HG03045 (cell line): ENCODE data around the gene TEKTIP1.
"Not testable (repeated sequence)": the region's sequence is repeated elsewhere in the genome, so short reads cannot be mapped to it uniquely, and the experiment has no call there.

ENCODE experiments used
- ATAC-seq: cut with Tn5 transposase; IDR thresholded peaks from one replicate; pipeline ENCODE4 v1.9.1; 2021; ENCODE audit warnings: mild to moderate bottlenecking, moderate library complexity; ENCODE audit not compliant: unreplicated experiment

The TEKTIP1 gene

DNA sequence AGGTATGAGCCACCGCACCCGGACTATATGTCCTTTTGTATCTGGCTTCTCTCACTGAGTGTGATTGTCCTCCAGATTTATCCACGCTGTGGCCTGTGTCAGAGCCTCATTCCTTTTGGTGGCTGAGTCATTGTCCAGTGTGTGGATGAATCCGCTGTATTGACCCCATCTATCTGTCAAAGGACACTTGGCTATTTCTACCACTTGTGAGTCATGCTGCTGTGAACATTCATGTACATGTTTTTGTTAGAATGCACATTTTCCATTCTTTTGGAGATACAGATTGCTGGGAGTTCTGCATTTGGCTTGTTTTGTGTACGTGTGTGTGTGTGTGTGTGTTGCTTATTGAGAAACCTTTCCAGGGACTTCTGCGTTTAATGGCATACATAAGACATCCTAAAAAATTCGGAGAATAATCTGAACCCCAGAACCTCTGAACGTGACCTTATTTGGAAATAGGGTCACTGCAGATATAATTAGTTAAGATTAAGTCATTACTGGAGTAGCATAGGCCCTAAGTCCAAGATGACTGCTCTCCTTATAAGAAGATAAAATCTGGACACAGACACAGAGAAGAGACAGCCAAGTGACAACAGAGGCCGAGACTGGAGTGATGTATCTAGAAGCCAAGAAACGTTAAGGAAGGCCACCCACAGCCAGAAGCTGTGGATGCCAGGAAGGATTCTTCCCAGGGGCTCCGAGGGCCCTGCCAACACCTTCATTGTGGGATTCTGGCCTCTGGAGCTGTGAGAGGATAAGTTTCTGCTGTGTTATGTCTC, 41.4 kb downstream of the TEKTIP1 start:
- no peak for ATAC-seq

DNA sequence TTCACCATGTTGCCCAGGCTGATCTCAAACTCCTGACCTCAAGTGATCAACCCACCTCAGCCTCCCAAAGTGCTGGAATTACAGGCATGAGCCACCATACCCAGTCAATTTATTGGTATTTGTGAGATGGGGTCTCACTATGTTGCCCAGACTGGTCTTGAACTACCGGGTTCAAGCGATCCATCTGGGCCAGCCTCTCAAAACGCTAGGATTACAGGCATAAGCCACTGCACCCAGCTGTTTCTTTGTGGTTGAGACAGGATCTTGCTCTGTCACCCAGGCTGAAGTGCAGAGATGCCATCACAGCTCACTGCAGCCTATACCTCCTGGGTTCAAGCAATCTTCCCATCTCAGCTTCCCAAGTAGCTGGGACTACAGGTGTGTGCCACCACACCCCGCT, 42.8 kb downstream of the TEKTIP1 start:
- ATAC-seq: not testable (repeated sequence)

DNA sequence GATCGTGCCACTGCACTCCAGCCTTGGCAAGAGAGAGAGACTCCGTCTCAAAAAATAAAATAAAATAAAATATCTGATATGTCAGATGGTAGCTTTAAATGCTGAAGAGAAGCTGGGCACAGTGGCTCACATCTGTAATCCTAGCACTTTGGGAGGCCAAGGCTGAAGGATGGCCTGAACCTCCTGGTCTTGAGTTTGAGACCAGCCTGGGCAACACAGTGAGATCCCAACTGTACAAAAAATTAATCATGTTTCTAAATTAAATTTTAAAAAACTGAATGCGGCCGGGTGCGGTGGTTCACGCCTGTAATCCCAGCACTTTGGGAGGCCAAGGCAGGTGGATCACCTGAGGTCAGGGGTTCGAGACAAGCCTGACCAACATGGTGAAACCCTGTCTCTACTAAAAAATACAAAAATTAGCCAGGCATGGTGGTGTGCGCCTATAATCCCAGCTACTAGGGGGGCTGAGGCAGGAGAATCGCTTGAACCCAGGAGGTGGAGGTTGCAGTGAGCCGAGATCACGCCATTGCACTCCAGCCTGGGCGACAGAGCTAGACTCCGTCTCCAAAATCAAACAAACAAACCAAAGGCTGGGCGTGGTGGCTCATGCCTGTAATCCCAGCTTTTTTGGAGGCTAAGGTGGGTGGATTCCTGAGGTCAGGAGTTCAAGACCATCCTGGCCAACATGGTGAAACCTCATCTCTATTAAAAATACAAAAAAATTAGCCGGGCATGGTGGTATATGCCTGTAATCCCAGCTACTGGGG, 45.2 kb downstream of the TEKTIP1 start:
- not testable (repeated sequence) for ATAC-seq

DNA sequence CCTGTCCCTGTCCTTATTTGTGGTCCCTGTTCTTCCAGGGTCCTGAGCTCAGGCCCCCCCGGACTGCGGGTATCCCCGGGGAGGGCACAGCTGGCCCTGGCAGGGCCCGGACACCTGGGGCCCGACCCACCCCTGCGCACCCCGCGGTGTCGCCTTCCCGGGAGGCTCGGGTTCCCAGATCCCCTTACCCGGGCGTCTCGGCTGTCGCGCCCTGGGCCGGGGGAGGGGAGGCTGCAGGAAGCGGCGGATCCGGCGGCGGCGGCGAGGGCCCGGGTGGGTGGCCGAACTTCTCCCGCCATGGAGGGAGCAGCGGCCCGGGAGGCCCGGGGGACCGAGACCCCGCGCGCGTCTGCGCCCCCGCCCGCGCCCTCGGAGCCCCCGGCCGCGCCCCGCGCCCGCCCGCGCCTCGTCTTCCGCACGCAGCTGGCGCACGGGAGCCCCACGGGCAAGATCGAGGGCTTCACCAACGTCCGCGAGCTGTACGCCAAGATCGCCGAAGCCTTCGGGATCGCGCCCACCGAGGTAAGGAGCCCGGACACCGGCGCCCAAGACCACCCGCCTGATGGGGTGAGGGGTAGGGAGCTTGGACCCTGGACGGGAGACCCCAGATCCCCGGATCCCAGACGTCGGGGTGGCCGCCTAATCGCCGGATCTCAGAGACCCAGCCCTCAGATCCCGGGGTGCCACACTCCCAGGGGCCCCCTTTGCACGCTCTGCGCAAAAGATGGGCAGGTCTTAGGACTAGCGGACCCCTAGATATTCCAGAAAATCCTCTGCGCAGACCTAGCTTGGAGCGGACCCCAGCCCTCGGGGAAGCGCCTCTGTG, 46.5 kb downstream of the TEKTIP1 start, which contains the start of gene GIPC3:
TSS of gene GIPC3 (plus strand) at position 178 of the 826 bp plus-strand sequence. CDS start at position 298, 120 bp downstream.
- no peak for ATAC-seq

DNA sequence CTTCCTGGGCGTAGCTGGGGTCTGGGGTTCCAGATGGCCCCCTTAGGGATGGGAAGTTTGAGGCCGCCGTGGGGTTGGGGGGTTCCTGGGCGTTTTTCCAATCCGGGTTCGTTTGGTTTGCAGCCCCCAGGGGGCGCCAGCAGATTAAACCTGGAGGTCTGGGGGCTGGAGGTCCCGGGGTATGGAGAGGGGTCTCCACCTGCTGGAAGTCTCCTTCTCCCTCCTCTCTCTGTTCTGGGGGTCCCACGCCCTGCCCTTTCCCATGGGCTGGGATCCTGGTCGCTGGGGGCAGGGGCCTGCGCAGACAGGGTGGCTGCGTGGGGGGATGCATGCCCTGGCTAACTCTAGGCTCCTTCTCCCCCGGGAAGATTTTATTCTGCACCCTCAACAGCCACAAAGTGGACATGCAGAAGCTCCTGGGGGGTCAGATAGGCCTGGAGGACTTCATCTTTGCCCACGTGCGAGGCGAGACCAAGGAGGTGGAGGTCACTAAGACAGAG, 47.2 kb downstream of the TEKTIP1 start:
- no peak for ATAC-seq

DNA sequence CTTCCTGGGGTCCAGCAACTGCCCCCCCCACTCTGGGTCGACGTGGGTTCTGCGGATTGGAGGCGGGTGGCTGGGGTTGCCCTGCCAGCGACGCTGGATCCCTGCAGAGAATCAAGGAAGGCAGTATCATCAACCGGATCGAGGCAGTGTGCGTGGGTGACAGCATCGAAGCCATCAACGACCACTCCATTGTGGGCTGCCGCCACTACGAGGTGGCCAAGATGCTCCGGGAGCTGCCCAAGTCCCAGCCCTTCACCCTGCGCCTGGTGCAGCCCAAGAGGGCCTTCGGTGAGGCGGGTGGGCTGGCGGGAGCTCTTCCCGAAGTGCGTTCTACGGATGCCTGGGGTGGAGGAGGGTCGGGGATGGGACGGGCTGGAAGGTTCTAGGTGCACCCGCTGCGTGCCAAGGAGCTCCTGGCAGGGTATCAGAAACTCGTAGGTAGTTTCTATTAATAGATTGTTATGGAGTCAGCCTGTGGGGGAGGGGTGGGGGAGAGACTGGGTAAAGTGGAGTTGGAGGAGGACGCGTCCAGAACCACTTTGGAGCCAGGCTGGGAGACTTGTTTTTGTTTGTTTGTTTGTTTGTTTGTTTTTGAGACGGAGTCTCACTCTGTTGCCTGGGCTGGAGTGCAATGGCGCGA, 47.9 kb downstream of the TEKTIP1 start:
- ATAC-seq: no peak

DNA sequence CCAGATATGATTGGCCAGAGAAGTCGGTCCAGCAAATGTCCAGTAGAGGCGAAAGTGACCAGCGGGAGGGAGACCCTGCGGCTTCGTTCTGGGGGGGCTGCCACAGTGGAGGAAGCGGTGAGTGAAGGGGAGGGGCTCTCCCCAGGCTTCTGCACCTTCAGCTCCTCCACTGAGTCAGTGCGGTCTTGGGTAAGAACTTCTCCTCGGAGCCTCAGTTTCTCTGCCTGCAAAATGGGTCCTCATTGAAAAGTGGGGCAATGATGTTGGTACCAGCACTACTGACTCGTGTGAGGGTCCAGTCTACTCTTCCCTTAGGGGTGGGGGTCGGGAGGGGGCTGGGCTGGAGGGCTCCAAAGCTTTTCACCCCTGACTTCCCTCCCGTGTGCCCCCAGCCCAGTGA, 50.5 kb downstream of the TEKTIP1 start:
- ATAC-seq: no peak

DNA sequence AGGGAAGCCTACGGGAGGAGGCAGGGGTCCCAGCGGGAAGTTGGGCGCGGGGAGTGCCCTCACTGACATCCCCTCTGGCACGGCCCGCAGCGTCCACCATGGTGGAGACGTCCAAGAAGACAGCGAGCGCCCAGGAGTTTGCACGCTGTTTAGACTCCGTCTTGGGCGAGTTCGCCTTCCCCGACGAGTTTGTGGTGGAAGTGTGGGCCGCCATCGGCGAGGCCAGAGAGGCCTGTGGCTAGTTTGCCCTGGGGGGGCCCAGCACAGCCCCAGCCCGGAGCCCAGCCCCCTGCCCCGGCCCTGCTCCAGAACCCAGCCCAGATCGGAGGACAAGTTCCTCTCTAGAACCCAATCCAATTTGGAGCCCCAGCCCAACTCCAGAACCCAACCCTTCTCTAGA, 51.0 kb downstream of the TEKTIP1 start:
- ATAC-seq: no peak

DNA sequence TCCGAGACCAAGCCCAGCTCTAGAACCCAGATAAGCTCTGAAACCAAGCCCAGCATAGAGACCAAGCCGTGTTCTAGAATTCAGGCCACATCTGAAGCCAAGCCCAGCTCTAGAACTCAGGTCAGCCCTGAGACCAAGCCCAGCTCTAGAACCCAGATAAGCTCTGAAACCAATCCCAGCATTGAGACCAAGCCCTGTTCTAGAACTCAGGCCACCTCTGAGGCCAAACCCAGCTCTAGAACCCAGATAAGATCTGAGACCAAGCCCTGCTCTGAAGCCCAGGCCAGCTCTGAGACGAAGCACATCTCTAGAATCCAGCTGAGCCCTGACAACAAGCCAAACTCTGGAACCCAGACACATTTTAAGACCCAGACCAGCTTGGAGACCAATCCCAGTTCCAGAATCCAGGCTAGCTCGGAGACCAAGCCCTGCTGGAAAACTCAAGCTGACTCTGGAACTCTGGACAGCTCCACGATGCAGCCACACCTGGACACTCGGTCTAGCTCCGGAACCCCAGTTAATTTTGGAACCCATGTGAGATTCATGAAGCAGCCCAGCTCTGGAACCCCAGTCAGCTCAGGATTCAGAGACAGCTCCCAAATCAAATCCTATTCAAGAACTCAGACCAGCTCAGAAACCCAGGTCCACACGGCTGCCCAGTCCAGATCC, 52.2 kb downstream of the TEKTIP1 start:
- no peak for ATAC-seq

DNA sequence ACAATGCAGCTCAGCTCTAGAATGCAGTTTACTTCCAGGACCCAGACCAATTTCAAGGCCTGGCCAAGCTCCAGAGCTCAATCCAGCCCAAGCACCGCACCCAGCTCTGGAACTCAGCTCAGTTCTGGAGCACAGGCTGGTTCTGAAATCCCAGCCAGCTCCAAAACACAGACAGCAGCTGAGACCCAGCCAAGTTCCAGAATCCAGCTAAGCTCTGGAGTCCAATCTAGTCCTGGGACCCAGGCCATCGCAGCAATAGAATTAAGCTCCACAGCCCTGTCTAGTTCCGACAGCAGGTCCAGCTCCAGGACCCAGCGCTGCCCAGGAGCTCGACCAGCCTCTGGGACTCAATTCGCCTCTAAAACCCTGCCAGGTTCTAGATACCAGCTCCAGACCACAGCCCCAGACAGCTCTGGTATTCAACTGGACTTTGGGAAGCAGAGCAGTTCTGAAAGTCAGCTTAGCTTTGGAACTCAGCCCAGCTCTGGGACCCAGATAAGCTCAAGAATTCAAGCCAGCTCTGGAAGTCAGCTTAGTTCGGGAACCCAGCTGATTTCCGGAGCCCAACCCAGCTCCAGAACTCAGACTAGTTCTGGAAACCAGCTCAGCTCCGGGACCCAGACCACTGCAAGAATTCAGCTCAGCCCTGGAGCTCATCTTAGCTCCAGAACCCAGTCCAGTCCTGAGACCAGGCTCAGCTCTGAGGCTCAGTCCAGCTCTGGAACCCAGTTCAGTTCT, 53.1 kb downstream of the TEKTIP1 start:
- ATAC-seq: no peak

DNA sequence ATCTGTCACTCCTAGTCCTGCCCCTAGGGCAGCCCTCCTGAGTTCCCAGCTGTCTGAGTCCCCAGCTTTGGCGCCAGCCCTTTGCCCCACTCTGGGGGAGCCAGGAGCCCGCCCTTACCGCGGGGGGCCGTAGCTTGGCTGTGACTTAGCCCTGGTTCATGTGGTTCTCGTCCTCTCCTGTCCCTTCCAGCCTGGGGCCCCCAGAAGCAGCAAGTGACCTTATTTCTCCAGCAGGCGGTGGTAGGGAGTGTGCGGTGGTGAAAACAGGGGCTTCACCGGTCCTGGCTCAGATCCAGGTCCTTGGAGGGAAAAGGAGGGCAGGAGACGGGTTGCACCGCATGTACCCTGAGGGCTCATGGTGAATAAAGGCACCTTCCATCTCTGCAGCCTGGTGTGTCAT, 54.2 kb downstream of the TEKTIP1 start:
- no peak for ATAC-seq
